ENCODE results near the gene SDC1. TPM values are rescaled to one million over a fixed set of nuclear protein-coding genes. Genes with fewer than 3 reads are reported as not detected.

Gene SDC1
- total RNA-seq, 6 experiments from 2014 or later, result 92.1 to 141 (median 133) TPM

DNA sequence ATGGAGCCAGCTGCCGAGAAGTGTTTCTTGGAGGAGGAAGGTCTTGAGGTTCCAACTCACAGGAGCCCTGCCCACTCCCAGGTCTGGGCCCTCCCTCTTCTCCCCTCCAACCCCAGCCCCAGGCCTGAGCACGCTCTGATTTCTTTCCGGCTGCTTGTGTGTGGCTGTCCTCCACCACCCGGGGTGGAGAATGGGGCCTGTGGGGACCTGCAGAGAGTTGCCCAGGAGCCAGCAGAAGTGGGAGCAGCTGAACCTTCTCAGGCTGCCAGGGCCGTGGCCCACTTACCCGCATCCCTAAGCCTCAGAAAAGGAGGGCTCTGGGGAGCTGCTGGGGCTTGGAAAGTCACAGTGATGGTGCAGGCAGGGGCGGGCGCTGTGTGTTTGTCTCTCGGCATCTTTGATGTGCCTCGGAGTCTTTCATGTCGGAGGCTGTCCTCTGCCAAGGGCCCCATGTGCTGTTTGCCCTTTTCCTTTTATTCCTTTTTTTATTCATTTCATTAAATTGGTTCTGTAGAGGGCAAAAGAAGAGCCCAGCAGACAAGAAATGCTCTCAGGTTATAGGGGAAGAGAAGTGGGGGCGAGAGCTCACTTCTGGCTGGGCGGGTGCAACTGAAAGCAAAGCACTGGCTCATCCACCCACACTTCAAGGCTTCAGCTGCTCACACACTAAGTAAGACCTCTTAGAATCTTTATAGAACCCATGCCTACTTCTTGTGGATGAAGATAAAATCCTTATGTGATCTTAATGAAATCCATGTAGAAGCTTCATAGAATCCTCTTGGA is 52.5 kb downstream of the SDC1 start:
- no peak for DNase-seq
- TF ChIP-seq, protein P1, sequence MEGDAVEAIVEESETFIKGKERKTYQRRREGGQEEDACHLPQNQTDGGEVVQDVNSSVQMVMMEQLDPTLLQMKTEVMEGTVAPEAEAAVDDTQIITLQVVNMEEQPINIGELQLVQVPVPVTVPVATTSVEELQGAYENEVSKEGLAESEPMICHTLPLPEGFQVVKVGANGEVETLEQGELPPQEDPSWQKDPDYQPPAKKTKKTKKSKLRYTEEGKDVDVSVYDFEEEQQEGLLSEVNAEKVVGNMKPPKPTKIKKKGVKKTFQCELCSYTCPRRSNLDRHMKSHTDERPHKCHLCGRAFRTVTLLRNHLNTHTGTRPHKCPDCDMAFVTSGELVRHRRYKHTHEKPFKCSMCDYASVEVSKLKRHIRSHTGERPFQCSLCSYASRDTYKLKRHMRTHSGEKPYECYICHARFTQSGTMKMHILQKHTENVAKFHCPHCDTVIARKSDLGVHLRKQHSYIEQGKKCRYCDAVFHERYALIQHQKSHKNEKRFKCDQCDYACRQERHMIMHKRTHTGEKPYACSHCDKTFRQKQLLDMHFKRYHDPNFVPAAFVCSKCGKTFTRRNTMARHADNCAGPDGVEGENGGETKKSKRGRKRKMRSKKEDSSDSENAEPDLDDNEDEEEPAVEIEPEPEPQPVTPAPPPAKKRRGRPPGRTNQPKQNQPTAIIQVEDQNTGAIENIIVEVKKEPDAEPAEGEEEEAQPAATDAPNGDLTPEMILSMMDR (IDR thresholded peaks at IDR 0.05), result no peak
- H3K4me3 Mint-ChIP-seq, result no peak overlapping the region
- H3K4me1 Mint-ChIP-seq (ENCODE audit: low read depth), result no peaks in the 10 kb centered on the region
- H3K9me3 Mint-ChIP-seq, result no peaks in the 10 kb centered on the region
- no peak overlapping the region for H3K27ac Mint-ChIP-seq
- no peaks in the 10 kb centered on the region for H3K36me3 Mint-ChIP-seq (ENCODE audit: low read depth)
- peaks cover 3% of the 10 kb centered on the region for H3K27me3 Mint-ChIP-seq (ENCODE audit: insufficient read depth)

DNA sequence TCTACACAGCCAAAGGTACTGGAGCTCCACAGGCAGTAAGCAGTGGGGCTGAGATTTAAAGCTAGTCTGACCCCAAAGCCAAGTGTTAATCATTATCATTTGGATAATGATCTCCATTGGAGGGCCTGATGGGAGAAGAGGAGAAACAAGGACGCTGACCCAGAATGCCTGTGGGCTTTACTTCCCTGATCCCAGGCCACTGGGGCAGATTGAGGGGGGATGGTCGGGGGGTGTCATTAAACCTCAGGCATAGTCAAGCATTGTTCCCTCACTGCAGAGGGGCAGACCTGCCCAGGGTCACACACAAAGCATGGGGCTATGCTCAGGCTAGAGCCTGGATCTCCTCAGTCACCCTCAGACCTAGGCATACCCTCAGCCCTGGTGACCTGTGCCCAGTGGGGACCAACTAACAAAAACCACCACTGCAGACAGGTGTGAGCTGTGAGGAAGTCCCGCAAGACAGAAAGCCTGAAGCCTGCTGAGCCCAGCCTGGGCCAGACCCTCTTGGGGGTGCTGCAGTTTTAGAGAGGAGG is 53.4 kb downstream of the SDC1 start:
- no peak for DNase-seq
- no peak overlapping the region for H3K27ac Mint-ChIP-seq
- no peaks in the 10 kb centered on the region for H3K4me1 Mint-ChIP-seq (ENCODE audit: low read depth)
- no peak overlapping the region for H3K4me3 Mint-ChIP-seq
- TF ChIP-seq, protein P1 (IDR thresholded peaks at IDR 0.05), result no peak
- no peaks in the 10 kb centered on the region for H3K36me3 Mint-ChIP-seq (ENCODE audit: low read depth)
- peaks cover 3% of the 10 kb centered on the region for H3K27me3 Mint-ChIP-seq (ENCODE audit: insufficient read depth)
- H3K9me3 Mint-ChIP-seq, result no peaks in the 10 kb centered on the region

DNA sequence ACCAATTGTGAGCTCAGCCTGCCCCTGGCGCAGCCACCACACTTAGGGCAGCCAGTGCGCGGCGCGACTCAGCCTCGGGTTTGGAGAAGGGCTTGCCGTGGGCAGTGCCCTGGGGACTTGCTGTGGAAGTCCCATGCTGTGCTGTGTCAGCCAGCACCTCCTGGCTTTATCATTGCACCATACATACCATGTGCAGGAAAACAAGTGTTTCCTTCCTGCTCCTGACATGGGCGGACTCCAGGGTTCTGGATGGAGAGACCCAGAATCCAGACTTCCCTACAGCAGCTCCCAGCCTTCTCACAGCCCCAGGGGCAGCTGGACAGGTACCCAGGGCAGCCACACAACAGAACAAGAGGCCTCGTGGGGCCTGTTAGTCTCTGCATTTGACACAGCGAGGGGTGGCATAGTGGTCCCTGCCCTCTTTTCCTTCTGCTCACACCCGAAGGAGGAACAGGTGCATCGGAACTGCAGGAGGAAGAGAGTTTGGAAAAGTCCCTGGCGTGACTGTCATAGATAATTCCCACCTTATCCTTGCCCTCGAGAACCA is 54.2 kb downstream of the SDC1 start:
- Mint-ChIP-seq H3K27me3 (ENCODE audit: insufficient read depth) (peaks cover 3% of the 10 kb centered on the region), H3K4me1 (ENCODE audit: low read depth) (no peaks in the 10 kb centered on the region), H3K27ac (no peak overlapping the region), H3K9me3 (no peaks in the 10 kb centered on the region), H3K4me3 (no peak overlapping the region), H3K36me3 (ENCODE audit: low read depth) (no peaks in the 10 kb centered on the region)
- TF ChIP-seq, protein P1 (IDR thresholded peaks at IDR 0.05), result no peak
- DNase-seq, result no peak

- Mint-ChIP-seq H3K27ac (no peak overlapping the region), H3K4me1 (ENCODE audit: low read depth) (no peaks in the 10 kb centered on the region), H3K36me3 (ENCODE audit: low read depth) (no peaks in the 10 kb centered on the region), H3K4me3 (no peak overlapping the region), H3K27me3 (ENCODE audit: insufficient read depth) (peaks cover 3% of the 10 kb centered on the region), H3K9me3 (no peaks in the 10 kb centered on the region)
- TF ChIP-seq, protein P1 (IDR thresholded peaks at IDR 0.05), result no peak
- DNase-seq, result no peak
Measured at GRCh38 chr2:20169796-20170703, 54.9 kb downstream of the SDC1 start.
